ENCODE data around the gene DENND1A.
A peak's percentile ranks its signal among the peaks of the same experiment; 100 is the strongest.

DENND1A gene

GRCh38 chr9:123551734-123552133 lies 378.2 kb downstream of the DENND1A start:
- DNase-seq (ENCODE audit: low read depth): no peak
- H3K4me3 ChIP-seq (ENCODE audit: low read length): no peak overlapping the region
- TF ChIP-seq, protein P1, sequence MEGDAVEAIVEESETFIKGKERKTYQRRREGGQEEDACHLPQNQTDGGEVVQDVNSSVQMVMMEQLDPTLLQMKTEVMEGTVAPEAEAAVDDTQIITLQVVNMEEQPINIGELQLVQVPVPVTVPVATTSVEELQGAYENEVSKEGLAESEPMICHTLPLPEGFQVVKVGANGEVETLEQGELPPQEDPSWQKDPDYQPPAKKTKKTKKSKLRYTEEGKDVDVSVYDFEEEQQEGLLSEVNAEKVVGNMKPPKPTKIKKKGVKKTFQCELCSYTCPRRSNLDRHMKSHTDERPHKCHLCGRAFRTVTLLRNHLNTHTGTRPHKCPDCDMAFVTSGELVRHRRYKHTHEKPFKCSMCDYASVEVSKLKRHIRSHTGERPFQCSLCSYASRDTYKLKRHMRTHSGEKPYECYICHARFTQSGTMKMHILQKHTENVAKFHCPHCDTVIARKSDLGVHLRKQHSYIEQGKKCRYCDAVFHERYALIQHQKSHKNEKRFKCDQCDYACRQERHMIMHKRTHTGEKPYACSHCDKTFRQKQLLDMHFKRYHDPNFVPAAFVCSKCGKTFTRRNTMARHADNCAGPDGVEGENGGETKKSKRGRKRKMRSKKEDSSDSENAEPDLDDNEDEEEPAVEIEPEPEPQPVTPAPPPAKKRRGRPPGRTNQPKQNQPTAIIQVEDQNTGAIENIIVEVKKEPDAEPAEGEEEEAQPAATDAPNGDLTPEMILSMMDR (IDR thresholded peaks at IDR 0.05; ENCODE audit: insufficient read depth, low read depth, low read length, missing control alignments): no peak

DNA sequence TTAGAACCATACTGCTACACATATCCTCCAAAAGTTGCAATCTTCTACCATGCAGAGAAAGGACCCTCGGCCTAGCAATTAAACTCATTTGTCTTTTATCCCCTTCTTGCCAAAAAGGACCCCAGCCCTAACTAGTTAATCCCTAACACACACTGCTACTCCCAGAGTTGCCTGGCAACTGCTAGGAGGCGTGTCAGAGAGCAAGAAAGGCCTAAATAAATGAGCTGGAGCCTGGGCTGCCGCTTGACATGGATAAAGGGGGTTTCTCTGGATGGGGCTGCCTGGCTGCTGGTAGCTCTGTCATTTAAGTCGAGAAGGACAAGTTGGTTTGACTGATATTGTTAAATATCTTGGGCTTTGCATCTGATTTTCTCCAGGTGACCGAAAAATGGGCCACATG lies 379.1 kb downstream of the DENND1A start:
- no peak for DNase-seq (ENCODE audit: low read depth)
- TF ChIP-seq, protein P1 (IDR thresholded peaks at IDR 0.05; ENCODE audit: insufficient read depth, low read depth, low read length, missing control alignments): no peak
- H3K4me3 ChIP-seq (ENCODE audit: low read length): no peak overlapping the region

- DNase-seq (ENCODE audit: low read depth): no peak
- TF ChIP-seq, protein P1 (IDR thresholded peaks at IDR 0.05; ENCODE audit: insufficient read depth, low read depth, low read length, missing control alignments): no peak
- no peak overlapping the region for H3K4me3 ChIP-seq (ENCODE audit: low read length)
Measured at GRCh38 chr9:123550012-123550411, 379.9 kb downstream of the DENND1A start.

DNA sequence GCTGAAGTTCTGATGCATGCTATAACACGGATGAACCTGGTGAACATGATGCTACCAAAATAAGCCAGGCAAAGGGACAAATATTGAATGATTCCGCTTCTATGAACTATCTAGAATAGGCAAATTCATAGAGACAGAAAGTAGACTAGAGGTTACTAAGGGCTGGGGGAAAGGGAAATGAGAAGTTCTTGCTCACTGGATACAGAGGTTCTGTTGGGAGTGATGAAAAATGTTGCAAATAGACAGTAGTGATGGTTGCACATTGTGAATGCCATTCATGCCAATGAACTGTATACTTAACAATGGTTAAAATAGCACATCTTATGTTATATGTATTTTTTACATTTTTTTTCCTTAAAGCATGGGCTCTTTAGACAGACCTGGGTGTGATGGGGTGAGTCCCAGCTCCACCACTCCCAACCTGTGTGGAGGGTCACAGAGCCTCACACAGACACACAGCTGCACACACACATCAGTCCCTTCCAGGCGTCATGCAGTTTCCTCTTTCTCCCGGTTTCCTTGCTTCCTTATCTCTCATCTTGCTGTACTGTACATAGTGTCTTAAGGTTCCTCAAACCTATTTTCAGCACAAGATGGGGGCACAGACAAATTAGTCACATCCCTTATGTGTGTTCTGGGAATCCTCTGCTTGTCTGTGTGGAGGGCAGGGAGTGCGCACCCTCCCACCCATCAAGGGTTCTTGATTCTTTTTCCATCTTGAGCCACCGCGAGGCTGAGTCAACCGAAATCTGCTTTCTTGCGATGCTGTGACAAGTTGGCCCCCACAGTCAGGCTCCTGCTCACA lies 381.0 kb downstream of the DENND1A start:
- DNase-seq (ENCODE audit: low read depth): no peak
- no peak overlapping the region for H3K4me3 ChIP-seq (ENCODE audit: low read length)
- TF ChIP-seq, protein P1 (IDR thresholded peaks at IDR 0.05; ENCODE audit: insufficient read depth, low read depth, low read length, missing control alignments): no peak

- H3K4me3 ChIP-seq (ENCODE audit: low read length): no peak overlapping the region
- DNase-seq (ENCODE audit: low read depth): peak; percentile 47
- TF ChIP-seq, protein P1 (IDR thresholded peaks at IDR 0.05; ENCODE audit: insufficient read depth, low read depth, low read length, missing control alignments): peak; percentile 86
Measured at GRCh38 chr9:123544007-123544827, 385.7 kb downstream of the DENND1A start.

- H3K4me3 ChIP-seq (ENCODE audit: low read length): no peak overlapping the region
- TF ChIP-seq, protein P1 (IDR thresholded peaks at IDR 0.05; ENCODE audit: insufficient read depth, low read depth, low read length, missing control alignments): no peak
- no peak for DNase-seq (ENCODE audit: low read depth)
Measured at GRCh38 chr9:123543492-123543891, 386.4 kb downstream of the DENND1A start.
